Tibial nerve (tissue), 4 donors: ENCODE measurements around the gene LGALS4. TPM values are rescaled to one million over a fixed set of nuclear protein-coding genes. Genes with fewer than 3 reads are reported as not detected.
"Not testable (repeated sequence)": the region's sequence is repeated elsewhere in the genome, so short reads cannot be mapped to it uniquely, and the experiment has no call there.

Experiments used
- DNase-seq, 2 donors: peaks; one replicate each; pipeline ENCODE4 v3.0.0-alpha.2; 2019; ENCODE audit warnings: low spot score in 2 of 2
- H3K27ac ChIP-seq, 4 donors: fragments of 200-600 bp; sonication (generic) in 3 of 4; one replicate each; pipeline ENCODE4 v1.5.1; 2017 to 2019; ENCODE audit warnings: mild to moderate bottlenecking in 1 of 4
- H3K27me3 ChIP-seq, 2 donors: fragments of 200-600 bp; sonication (generic) in 1 of 2; one replicate each; pipeline versions ENCODE4 v1.5.1 to v1.6.0; 2017 to 2019
- H3K36me3 ChIP-seq, 3 donors: fragments of 200-600 bp; sonication (generic); one replicate each; pipeline ENCODE4 v1.5.1; 2018 to 2019
- H3K4me1 ChIP-seq, 4 donors: fragments of 200-600 bp; sonication (generic) in 3 of 4; one replicate each; pipeline ENCODE4 v1.5.1; 2017 to 2019
- H3K4me3 ChIP-seq, 4 donors: fragments of 200-600 bp; sonication (generic) in 3 of 4; one replicate each; pipeline ENCODE4 v1.5.1; 2017 to 2019; ENCODE audit warnings: mild to moderate bottlenecking in 1 of 4, moderate library complexity in 1 of 4
- H3K9me3 ChIP-seq, 4 donors: fragments of 200-600 bp; sonication (generic) in 3 of 4; one replicate each; pipeline ENCODE4 v1.5.1; 2017 to 2019
- CTCF ChIP-seq, 5 experiments: fragments of 200-600 bp in 3 of 5; fragments of 450-650 bp in 2 of 5; sonication (generic) in 3 of 5; IDR thresholded peaks; one replicate each; pipeline ENCODE4 v1.5.1; 2016 to 2019; ENCODE audit warnings: antibody characterized with exemption in 5 of 5, mild to moderate bottlenecking in 3 of 5, moderate library complexity in 2 of 5
- EP300 ChIP-seq, 2 donors: sonication (generic); formaldehyde crosslinking; IDR thresholded peaks; one replicate each; pipeline ENCODE4 v1.6.1; 2017; ENCODE audit warnings: antibody characterized with exemption in 2 of 2, mild to moderate bottlenecking in 1 of 2
- POLR2A ChIP-seq, 2 donors: fragments of 450-650 bp; IDR thresholded peaks; one replicate each; pipeline ENCODE4 v1.6.1; 2017; ENCODE audit warnings: antibody characterized with exemption in 2 of 2, mild to moderate bottlenecking in 2 of 2, moderate library complexity in 2 of 2
- WGBS, 2 donors: methylation state at CpG; one replicate each; pipeline ENCODE4 v1.1.5; 2018; 5-methylcytosine and 5-hydroxymethylcytosine counted together
- total RNA-seq, 4 donors: library from RNA; depleted of rRNA; stranded (reverse); fragments of >200 nt; gene quantifications; one replicate each; pipeline ENCODE4 v1.1.0, GENCODE V29; 2016

LGALS4 gene
- total RNA-seq, 4 donors from 2014 or later = 0.20 to 2.1 (median 0.63) TPM; not detected in 1

GRCh38 chr19:38792250-38793111 lies 20.3 kb downstream of the LGALS4 start:
- no peaks in the 10 kb centered on the region for H3K27me3 ChIP-seq
- WGBS, 2 donors = 15 to 25% methylated on average over 20 to 34 of the region's 71 CpGs
- DNase-seq = no peak
- no peak overlapping the region for H3K27ac ChIP-seq
- TF ChIP-seq EP300 (IDR thresholded peaks at IDR 0.05) (no peak), CTCF (IDR thresholded peaks at IDR 0.05) (peak; percentile 9 to 74 (median 45))
- no peaks in the 10 kb centered on the region for H3K36me3 ChIP-seq
- no peaks in the 10 kb centered on the region for H3K9me3 ChIP-seq
- H3K4me1 ChIP-seq = peaks cover 0 to 6% (median 0%) of the 10 kb centered on the region in 4 donors
- peak overlapping the region in 2 of 4 donors; percentile 34 to 37 for H3K4me3 ChIP-seq

DNA sequence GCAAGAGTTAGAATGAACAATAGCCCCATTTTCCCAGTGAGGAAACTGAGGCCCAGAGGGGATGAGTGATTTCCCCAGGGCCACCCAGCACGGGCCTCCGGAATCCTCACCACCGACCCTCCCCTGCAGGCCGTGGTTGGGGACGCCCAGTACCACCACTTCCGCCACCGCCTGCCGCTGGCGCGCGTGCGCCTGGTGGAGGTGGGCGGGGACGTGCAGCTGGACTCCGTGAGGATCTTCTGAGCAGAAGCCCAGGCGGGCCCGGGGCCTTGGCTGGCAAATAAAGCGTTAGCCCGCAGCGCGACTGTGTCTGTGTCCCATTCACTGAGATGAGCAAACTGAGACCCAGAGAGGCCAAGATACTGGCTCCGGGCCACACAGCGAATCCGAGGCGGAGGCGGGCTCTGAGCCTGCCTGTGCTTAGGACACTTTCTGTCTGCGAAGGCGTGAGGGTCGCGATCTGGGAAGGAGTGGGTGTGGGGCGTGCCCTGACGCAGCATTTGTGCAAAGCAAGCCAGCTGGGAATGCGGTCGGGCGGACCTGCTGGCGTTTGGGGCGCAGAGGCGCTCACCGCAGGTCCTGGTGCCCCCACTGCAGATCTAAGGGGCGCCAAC lies 21.2 kb downstream of the LGALS4 start:
- WGBS, 2 donors = no CpG with 5 or more reads among the region's 40 CpGs
- peak overlapping the region in 1 of 4 donors; percentile 32 for H3K4me3 ChIP-seq
- H3K4me1 ChIP-seq, H3K27ac ChIP-seq, H3K27me3 ChIP-seq, DNase-seq, H3K9me3 ChIP-seq, H3K36me3 ChIP-seq: not testable (repeated sequence)

GRCh38 chr19:38790507-38791403 lies 22.0 kb downstream of the LGALS4 start:
- peak overlapping the region in 1 of 4 donors; percentile 32 for H3K4me3 ChIP-seq
- 51 to 56% methylated on average over 13 to 17 of the region's 49 CpGs for WGBS, 2 donors
- not testable (repeated sequence) for H3K9me3 ChIP-seq, H3K36me3 ChIP-seq, H3K27me3 ChIP-seq, H3K27ac ChIP-seq, H3K4me1 ChIP-seq, DNase-seq

- no peak within 1 kb of the TSS for H3K4me3 ChIP-seq
- H3K4me1 ChIP-seq = peaks cover 0 to 6% (median 0%) of the 10 kb centered on the region in 4 donors
- H3K27ac ChIP-seq = no peak within 1 kb of the TSS
- TF ChIP-seq CTCF (IDR thresholded peaks at IDR 0.05) = no peak
- TF ChIP-seq EP300 (IDR thresholded peaks at IDR 0.05) = no peak
- TF ChIP-seq POLR2A (IDR thresholded peaks at IDR 0.05) = no peak
- WGBS, 2 donors = 44 to 51% methylated on average over 5 to 10 of the region's 17 CpGs
- no peaks in the 10 kb centered on the region for H3K36me3 ChIP-seq
- no peaks in the 10 kb centered on the region for H3K9me3 ChIP-seq
- H3K27me3 ChIP-seq = no peaks in the 10 kb centered on the region
- no peak for DNase-seq
Observed at GRCh38 chr19:38788478-38789243, 24.1 kb downstream of the LGALS4 start, which contains the start of gene LGALS7B. LGALS7B (plus strand) TSS chr19:38789200; CDS start chr19:38789227, 27 bp downstream.

DNA sequence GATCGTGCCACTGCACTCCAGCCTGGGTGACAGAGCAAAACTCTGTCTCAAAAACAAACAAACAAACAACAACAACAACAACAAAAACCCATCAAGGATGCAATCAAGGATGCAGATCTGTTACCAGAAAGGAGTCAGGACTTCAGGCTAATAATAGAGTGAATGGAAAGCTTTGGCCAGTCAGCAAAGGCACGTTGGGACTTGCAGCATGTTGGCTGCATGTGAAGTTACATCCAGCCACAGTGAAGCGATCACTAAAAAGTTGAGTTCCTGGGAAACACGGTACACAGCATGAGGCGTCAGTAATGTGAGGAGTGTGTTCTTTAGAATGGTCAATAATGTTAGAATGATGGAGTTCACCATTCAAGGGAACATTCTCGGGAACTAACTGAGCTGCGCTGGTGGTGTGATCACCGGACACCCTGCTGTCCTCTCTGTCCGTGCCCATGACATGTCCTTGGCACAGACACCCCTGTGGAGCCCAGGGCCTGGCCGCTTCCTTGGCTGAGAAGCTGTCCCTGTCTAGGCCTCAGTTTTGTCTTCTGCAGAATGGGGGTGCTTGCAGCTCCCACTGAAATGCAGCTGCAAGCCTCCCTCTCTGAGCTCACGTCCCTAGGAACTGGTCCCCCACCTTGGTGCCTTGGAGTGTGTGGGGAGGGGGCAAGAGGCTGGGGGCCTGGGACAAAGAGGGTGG lies 26.0 kb downstream of the LGALS4 start:
- H3K27me3 ChIP-seq = no peaks in the 10 kb centered on the region
- no peak overlapping the region for H3K4me3 ChIP-seq
- no peak for TF ChIP-seq POLR2A (IDR thresholded peaks at IDR 0.05)
- H3K27ac ChIP-seq = no peak overlapping the region
- H3K4me1 ChIP-seq = no peaks in the 10 kb centered on the region
- no peak for DNase-seq
- no peaks in the 10 kb centered on the region for H3K9me3 ChIP-seq
- H3K36me3 ChIP-seq = no peaks in the 10 kb centered on the region
- 69 to 78% methylated on average over 10 to 11 of the region's 11 CpGs for WGBS, 2 donors

DNA sequence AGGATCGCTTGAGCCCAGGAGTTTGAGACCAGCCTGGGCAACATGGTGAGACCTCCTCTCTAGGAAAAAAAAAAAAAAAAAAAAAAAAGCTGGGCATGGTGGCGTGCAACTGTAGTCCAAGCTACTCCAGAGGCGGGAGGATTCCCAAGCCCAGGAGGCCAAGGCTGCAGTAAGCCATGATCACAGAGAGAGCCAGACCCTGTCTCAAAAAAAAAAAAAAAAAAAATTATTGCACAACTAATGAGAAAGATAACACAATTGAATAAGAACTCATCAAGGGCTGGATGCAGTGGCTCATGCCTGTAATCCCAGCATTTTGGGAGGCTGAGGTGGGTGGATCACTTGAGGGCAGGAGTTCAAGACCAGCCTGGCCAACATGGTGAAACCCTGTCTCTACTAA lies 26.7 kb downstream of the LGALS4 start:
- not testable (repeated sequence) for H3K9me3 ChIP-seq, H3K36me3 ChIP-seq, H3K4me1 ChIP-seq, DNase-seq, H3K4me3 ChIP-seq, H3K27me3 ChIP-seq, H3K27ac ChIP-seq
- WGBS, 2 donors = 84 to 88% methylated on average over 3 of the region's 3 CpGs
